Cardiac septum (tissue), 1 donor: Measurements from ENCODE around the gene GABRE. TPM values are rescaled to one million over a fixed set of nuclear protein-coding genes. Genes with fewer than 3 reads are reported as not detected.

Experiments
- DNase-seq: peaks from one replicate; pipeline ENCODE4 v3.0.0-alpha.2; 2020; ENCODE audit warnings: low spot score
- intact Hi-C: fragments of 100-400 bp; cut with DNase I; formaldehyde crosslinking; loops from one replicate; pipeline ENCODE4 v1.14.0; 2022
- microRNA-seq: library from miRNA; unstranded; fragments of <30 nt; microRNA quantifications from one replicate; pipeline ENCODE4 v1.2.0, GENCODE V29; 2020
- total RNA-seq: library from RNA; stranded (reverse); fragmentation: NEBNext Ultra II Directional; extraction: Animal tissue kit (Norgen Biotek cat#: 25700); gene quantifications from one replicate; pipeline ENCODE4 v1.2.1, GENCODE V29; 2021
- donor health status: DM: no; HTN: no; CAD: no.

The GABRE gene
- total RNA-seq, 1 donor from 2014 or later = 54.0 TPM

GRCh38 chrX:151904989-151905388 is 69.5 kb downstream of the GABRE start:
- intact Hi-C loops = no loop called here
- no peak for DNase-seq

Small RNA genes within 50 kb of the gene (microRNA-seq; reads per million reads assigned to microRNA genes)
- gene MIR224 (276 reads per million, percentile 68 among the genes with 10 or more reads in this experiment), gene MIR452 (1,281 reads per million, percentile 86 among the genes with 10 or more reads in this experiment)

Other genes with a start within 250 kb of the GABRE start
- not detected for gene CNGA2, start 239.9 kb downstream of the GABRE start, total RNA-seq
- not detected for gene MAGEA4, start 61.8 kb downstream of the GABRE start, total RNA-seq
- not detected for gene MAGEA10, start 163.9 kb upstream of the GABRE start, total RNA-seq